CD4-positive, alpha-beta memory T cell (primary cell): ENCODE measurements around the gene L3MBTL4. TPM values are rescaled to one million over a fixed set of nuclear protein-coding genes. Genes with fewer than 3 reads are reported as not detected.

Experiments
- CTCF ChIA-PET: fragments of 350-600 bp; sonication (Branson Sonifier 250); formaldehyde crosslinking; loops from one replicate; lab custom pipeline; 2021; ENCODE audit warnings: inconsistent platforms; ENCODE audit not compliant: partially characterized antibody; lab: Charles Lee
- POLR2A ChIA-PET: fragments of 350-600 bp; sonication (Branson Sonifier 250); formaldehyde crosslinking; loops from one replicate; lab custom pipeline; 2021; ENCODE audit not compliant: partially characterized antibody; lab: Charles Lee
- DNase-seq, 5 donors: peaks; one replicate each; pipeline versions ENCODE4 v3.0.0 to v3.0.0-alpha.2; 2020 to 2022; ENCODE audit warnings: mixed read lengths in 1 of 5
- H3K27ac ChIP-seq: one replicate; pipeline ENCODE4 v1.7.0; 2013; ENCODE audit warnings: low read depth, low read length
- H3K27me3 ChIP-seq: 2 replicates; pipeline ENCODE4 v1.7.0; 2013; ENCODE audit warnings: mild to moderate bottlenecking, low read length, moderate library complexity; ENCODE audit not compliant: insufficient read depth
- H3K36me3 ChIP-seq: 2 replicates; pipeline ENCODE4 v1.7.0; 2013; ENCODE audit warnings: mild to moderate bottlenecking, low read length, moderate library complexity; ENCODE audit not compliant: insufficient read depth
- H3K4me1 ChIP-seq: 2 replicates; pipeline ENCODE4 v1.7.0; 2013; ENCODE audit warnings: mild to moderate bottlenecking, low read length, moderate library complexity; ENCODE audit not compliant: insufficient read depth
- H3K4me3 ChIP-seq, 2 donors: one replicate each; pipeline ENCODE4 v1.7.0; 2013; ENCODE audit warnings: low read length in 2 of 2, mild to moderate bottlenecking in 1 of 2
- H3K9me3 ChIP-seq, 2 donors: one replicate each; pipeline ENCODE4 v1.7.0; 2013; ENCODE audit warnings: low read length in 2 of 2, control low read depth in 1 of 2; ENCODE audit not compliant: control insufficient read depth in 1 of 2
- H3K27ac Mint-ChIP-seq, 7 donors: one replicate each; pipeline ENCODE4 v1.8.0; 2020 to 2021; ENCODE audit warnings: mixed read lengths in 7 of 7, mild to moderate bottlenecking in 6 of 7, inconsistent platforms in 3 of 7, moderate library complexity in 3 of 7
- H3K27me3 Mint-ChIP-seq, 2 donors: one replicate each; pipeline ENCODE4 v1.8.0; 2020 to 2021; ENCODE audit warnings: mixed read lengths in 2 of 2
- H3K36me3 Mint-ChIP-seq, 2 donors: one replicate each; pipeline ENCODE4 v1.8.0; 2020 to 2021; ENCODE audit warnings: mixed read lengths in 2 of 2, inconsistent platforms in 1 of 2, mild to moderate bottlenecking in 1 of 2
- H3K4me1 Mint-ChIP-seq, 4 donors: one replicate each; pipeline ENCODE4 v1.8.0; 2020 to 2021; ENCODE audit warnings: mixed read lengths in 4 of 4, mild to moderate bottlenecking in 1 of 4
- H3K4me3 Mint-ChIP-seq, 8 donors: one replicate each; pipeline ENCODE4 v1.8.0; 2020 to 2021; ENCODE audit warnings: mixed read lengths in 8 of 8, mild to moderate bottlenecking in 7 of 8, moderate library complexity in 6 of 8, inconsistent platforms in 3 of 8
- H3K9me3 Mint-ChIP-seq, 8 donors: one replicate each; pipeline ENCODE4 v1.8.0; 2020 to 2021; ENCODE audit warnings: mixed read lengths in 8 of 8, mild to moderate bottlenecking in 5 of 8, inconsistent platforms in 3 of 8, moderate library complexity in 1 of 8
- intact Hi-C: fragments of 100-400 bp; cut with micrococcal nuclease; formaldehyde crosslinking; loops from one replicate; pipeline ENCODE4 v1.15.1; 2023
- polyA plus RNA-seq, 2 donors: library from polyadenylated mRNA; unstranded; fragments of 300-500 nt; fragmentation: Illumina TruSeq; gene quantifications; one replicate each; pipeline ENCODE4 v1.2.3, GENCODE V29; 2021
- total RNA-seq, 2 experiments: library from RNA; stranded (reverse); gene quantifications; one replicate each; pipeline ENCODE4 v1.2.3, GENCODE V29; 2021

The L3MBTL4 gene
- total and polyA plus RNA-seq, 4 experiments from 2014 or later = 0.49 to 0.53 TPM; not detected in 2

- H3K27me3 Mint-ChIP-seq = no peaks in the 10 kb centered on the region
- Histone ChIP-seq H3K36me3 (no peaks in the 10 kb centered on the region), H3K4me1 (no peaks in the 10 kb centered on the region), H3K27me3 (no peaks in the 10 kb centered on the region), H3K4me3 (no peak overlapping the region), H3K27ac (no peak overlapping the region), H3K9me3 (no peaks in the 10 kb centered on the region)
- H3K4me1 Mint-ChIP-seq = no peaks in the 10 kb centered on the region
- H3K4me3 Mint-ChIP-seq = no peak overlapping the region
- intact Hi-C loops = no loop called here
- no peaks in the 10 kb centered on the region for H3K36me3 Mint-ChIP-seq
- no peak overlapping the region for H3K27ac Mint-ChIP-seq
- POLR2A ChIA-PET = no interaction called here
- peaks cover 0 to 6% (median 0%) of the 10 kb centered on the region in 8 donors for H3K9me3 Mint-ChIP-seq
- no peak for DNase-seq
- CTCF ChIA-PET = no interaction called here
Observed at GRCh38 chr18:5943514-5943913, 471.2 kb downstream of the L3MBTL4 start.

DNA sequence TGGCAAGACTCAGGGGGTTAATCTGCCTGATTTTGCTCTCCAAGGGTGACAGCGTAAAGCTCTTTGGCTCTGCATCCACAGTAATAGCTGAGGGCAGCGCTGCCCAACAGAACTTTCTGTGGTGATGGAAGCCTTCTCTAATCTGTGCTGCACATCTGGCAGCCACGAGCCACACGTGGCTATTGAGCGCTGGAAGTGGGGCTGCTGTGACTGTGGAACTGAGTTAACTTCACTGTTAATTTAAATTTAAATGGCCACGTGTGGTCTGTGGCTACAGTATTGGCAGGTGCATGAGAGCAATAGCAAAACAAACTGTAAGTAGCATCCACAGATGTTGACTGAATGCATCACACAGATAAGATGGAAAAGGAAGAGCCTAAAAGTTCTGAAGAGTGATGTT lies 472.1 kb downstream of the L3MBTL4 start:
- CTCF ChIA-PET = no interaction called here
- no peaks in the 10 kb centered on the region for H3K27me3 Mint-ChIP-seq

GRCh38 chr18:5941890-5942289 lies 472.8 kb downstream of the L3MBTL4 start:
- no peaks in the 10 kb centered on the region for H3K36me3 Mint-ChIP-seq
- no peak overlapping the region for H3K27ac Mint-ChIP-seq

More for the DNA sequence above, 472.1 kb downstream of the L3MBTL4 start:
- Mint-ChIP-seq H3K27ac (no peak overlapping the region), H3K9me3 (peaks cover 0 to 6% (median 0%) of the 10 kb centered on the region in 8 donors), H3K36me3 (no peaks in the 10 kb centered on the region), H3K4me3 (no peak overlapping the region), H3K4me1 (no peaks in the 10 kb centered on the region)
- no peaks in the 10 kb centered on the region for H3K4me1 ChIP-seq
- DNase-seq = no peak
- no peaks in the 10 kb centered on the region for H3K36me3 ChIP-seq
- no peaks in the 10 kb centered on the region for H3K27me3 ChIP-seq
- H3K9me3 ChIP-seq = no peaks in the 10 kb centered on the region
- POLR2A ChIA-PET = no interaction called here
- intact Hi-C loops = no loop called here
- no peak overlapping the region for H3K4me3 ChIP-seq
- H3K27ac ChIP-seq = no peak overlapping the region

GRCh38 chr18:5939801-5940667 lies 474.7 kb downstream of the L3MBTL4 start:
- no peaks in the 10 kb centered on the region for H3K36me3 ChIP-seq
- DNase-seq = no peak
- H3K4me1 ChIP-seq = no peaks in the 10 kb centered on the region
- H3K27ac ChIP-seq = no peak overlapping the region
- Mint-ChIP-seq H3K4me3 (no peak overlapping the region), H3K9me3 (peaks cover 0 to 6% (median 0%) of the 10 kb centered on the region in 8 donors), H3K27ac (no peak overlapping the region), H3K4me1 (no peaks in the 10 kb centered on the region), H3K36me3 (no peaks in the 10 kb centered on the region), H3K27me3 (no peaks in the 10 kb centered on the region)
- no peak overlapping the region for H3K4me3 ChIP-seq
- ChIA-PET CTCF (no interaction called here), POLR2A (no interaction called here)
- intact Hi-C loops = no loop called here
- no peaks in the 10 kb centered on the region for H3K9me3 ChIP-seq
- no peaks in the 10 kb centered on the region for H3K27me3 ChIP-seq

More at GRCh38 chr18:5941890-5942289, 472.8 kb downstream of the L3MBTL4 start:
- H3K9me3 ChIP-seq = no peaks in the 10 kb centered on the region
- intact Hi-C loops = no loop called here
- Mint-ChIP-seq H3K9me3 (peaks cover 0 to 6% (median 0%) of the 10 kb centered on the region in 8 donors), H3K27me3 (no peaks in the 10 kb centered on the region), H3K4me1 (no peaks in the 10 kb centered on the region), H3K4me3 (no peak overlapping the region)
- H3K36me3 ChIP-seq = no peaks in the 10 kb centered on the region
- no peak overlapping the region for H3K4me3 ChIP-seq
- H3K4me1 ChIP-seq = no peaks in the 10 kb centered on the region
- POLR2A ChIA-PET = no interaction called here
- DNase-seq = no peak
- no peak overlapping the region for H3K27ac ChIP-seq
- H3K27me3 ChIP-seq = no peaks in the 10 kb centered on the region
- CTCF ChIA-PET = no interaction called here

DNA sequence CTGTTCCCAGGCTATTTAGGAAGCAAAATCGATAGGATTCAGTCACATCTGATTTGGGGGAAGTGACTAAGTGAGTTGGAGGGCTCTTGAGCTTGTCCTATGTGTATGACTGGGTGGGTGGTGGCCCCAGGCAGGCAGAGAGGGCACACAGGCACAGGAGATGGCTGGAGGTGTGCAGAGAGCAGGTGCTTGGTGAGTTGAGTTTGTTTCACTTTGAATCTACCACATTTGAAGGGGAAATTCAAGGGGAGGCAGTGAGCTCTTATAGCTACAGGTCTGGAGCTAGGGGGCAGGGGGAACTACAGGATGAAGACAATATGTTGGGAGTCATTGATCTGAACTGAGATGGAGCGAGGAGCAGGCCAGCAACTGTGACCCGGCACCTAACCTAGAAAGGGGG lies 476.9 kb downstream of the L3MBTL4 start:
- DNase-seq = no peak
- H3K36me3 Mint-ChIP-seq = no peaks in the 10 kb centered on the region
- intact Hi-C loops = no loop called here
- no peak overlapping the region for H3K27ac Mint-ChIP-seq
- Histone ChIP-seq H3K4me1 (no peaks in the 10 kb centered on the region), H3K36me3 (no peaks in the 10 kb centered on the region), H3K9me3 (no peaks in the 10 kb centered on the region), H3K4me3 (no peak overlapping the region), H3K27me3 (no peaks in the 10 kb centered on the region), H3K27ac (no peak overlapping the region)
- ChIA-PET CTCF (no interaction called here), POLR2A (no interaction called here)
- no peaks in the 10 kb centered on the region for H3K4me1 Mint-ChIP-seq
- no peaks in the 10 kb centered on the region for H3K27me3 Mint-ChIP-seq
- peaks cover 0 to 6% (median 0%) of the 10 kb centered on the region in 8 donors for H3K9me3 Mint-ChIP-seq
- no peak overlapping the region for H3K4me3 Mint-ChIP-seq

DNA sequence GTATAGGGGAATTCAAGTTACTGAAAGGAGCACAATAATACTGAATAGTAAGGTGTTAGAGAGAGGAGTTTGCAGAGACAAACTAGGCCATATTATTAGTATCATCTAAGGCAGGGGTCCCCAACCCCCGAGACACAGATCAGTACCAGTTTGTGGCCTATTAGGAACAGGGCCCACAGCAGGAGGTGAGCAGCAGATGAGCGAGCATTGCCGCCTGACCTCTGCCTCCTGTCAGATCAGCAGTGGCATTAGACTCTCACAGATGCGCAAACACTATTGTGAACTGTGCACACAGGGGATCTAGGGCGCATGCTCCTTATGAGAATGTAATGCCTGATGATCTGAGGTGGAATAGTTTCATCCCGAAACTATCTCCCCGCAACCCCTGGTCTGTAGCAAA lies 477.6 kb downstream of the L3MBTL4 start:
- Histone ChIP-seq H3K4me1 (no peaks in the 10 kb centered on the region), H3K36me3 (no peaks in the 10 kb centered on the region), H3K4me3 (no peak overlapping the region), H3K9me3 (no peaks in the 10 kb centered on the region), H3K27me3 (no peaks in the 10 kb centered on the region), H3K27ac (no peak overlapping the region)
- ChIA-PET POLR2A (no interaction called here), CTCF (no interaction called here)
- Mint-ChIP-seq H3K4me3 (no peak overlapping the region), H3K36me3 (no peaks in the 10 kb centered on the region), H3K27ac (no peak overlapping the region), H3K4me1 (no peaks in the 10 kb centered on the region), H3K27me3 (no peaks in the 10 kb centered on the region), H3K9me3 (peaks cover 0 to 6% (median 0%) of the 10 kb centered on the region in 8 donors)
- no peak for DNase-seq
- intact Hi-C loops = no loop called here

- Mint-ChIP-seq H3K4me1 (no peaks in the 10 kb centered on the region), H3K36me3 (no peaks in the 10 kb centered on the region), H3K4me3 (no peak overlapping the region), H3K27me3 (no peaks in the 10 kb centered on the region), H3K27ac (no peak overlapping the region), H3K9me3 (peaks cover 0 to 12% (median 3%) of the 10 kb centered on the region in 8 donors)
- no peak overlapping the region for H3K4me3 ChIP-seq
- no peak overlapping the region for H3K27ac ChIP-seq
- CTCF ChIA-PET = no interaction called here
- H3K36me3 ChIP-seq = no peaks in the 10 kb centered on the region
- no peaks in the 10 kb centered on the region for H3K9me3 ChIP-seq
- POLR2A ChIA-PET = no interaction called here
- DNase-seq = no peak
- H3K27me3 ChIP-seq = no peaks in the 10 kb centered on the region
- H3K4me1 ChIP-seq = no peaks in the 10 kb centered on the region
- intact Hi-C loops = no loop called here
Observed at GRCh38 chr18:5930789-5931188, 483.9 kb downstream of the L3MBTL4 start.
